T-helper 2 cell treated with Interferon-gamma antibody and Interleukin-4, amounts not matched to agents 5 μg/mL and 100 μg/mL, for 36 hours (primary cell): ENCODE data around the gene FHIT.

Source experiments
- DNase-seq: peaks from one replicate; pipeline ENCODE4 v3.0.0; 2021; ENCODE audit warnings: low spot score
- H3K27ac Mint-ChIP-seq: one replicate; pipeline ENCODE4 v1.8.0; 2021; ENCODE audit warnings: mild to moderate bottlenecking, mixed read lengths
- H3K27me3 Mint-ChIP-seq: one replicate; pipeline ENCODE4 v1.8.0; 2021; ENCODE audit warnings: low read depth, mixed read lengths
- H3K36me3 Mint-ChIP-seq: one replicate; pipeline ENCODE4 v1.8.0; 2021; ENCODE audit warnings: low read depth, mixed read lengths
- H3K4me1 Mint-ChIP-seq: one replicate; pipeline ENCODE4 v1.8.0; 2021; ENCODE audit warnings: low read depth, mixed read lengths
- H3K4me3 Mint-ChIP-seq: one replicate; pipeline ENCODE4 v1.8.0; 2022; ENCODE audit warnings: mild to moderate bottlenecking, moderate library complexity, mixed read lengths
- H3K9me3 Mint-ChIP-seq: one replicate; pipeline ENCODE4 v1.8.0; 2021; ENCODE audit warnings: mixed read lengths

Gene FHIT

GRCh38 chr3:61251174-61251972 is at the start of gene FHIT:
Gene FHIT (minus strand): TSS chr3:61251452.
- no peaks in the 10 kb centered on the region for H3K9me3 Mint-ChIP-seq
- H3K36me3 Mint-ChIP-seq, result peaks cover 1% of the 10 kb centered on the region
- H3K4me3 Mint-ChIP-seq, result peak within 1 kb of the TSS; percentile 94
- peaks cover 6% of the 10 kb centered on the region for H3K27me3 Mint-ChIP-seq
- H3K27ac Mint-ChIP-seq, result peak within 1 kb of the TSS; percentile 90
- peaks cover 15% of the 10 kb centered on the region for H3K4me1 Mint-ChIP-seq
- DNase-seq, result peak; percentile 93

- Mint-ChIP-seq H3K4me3 (no peak overlapping the region), H3K9me3 (no peaks in the 10 kb centered on the region), H3K27me3 (peaks cover 2% of the 10 kb centered on the region), H3K4me1 (no peaks in the 10 kb centered on the region), H3K27ac (no peak overlapping the region), H3K36me3 (no peaks in the 10 kb centered on the region)
- DNase-seq, result no peak
Measured at GRCh38 chr3:61300786-61301185, 49.5 kb upstream of the FHIT start.

- H3K27me3 Mint-ChIP-seq, result peaks cover 2% of the 10 kb centered on the region
- no peaks in the 10 kb centered on the region for H3K36me3 Mint-ChIP-seq
- DNase-seq, result no peak
- no peak overlapping the region for H3K27ac Mint-ChIP-seq
- H3K4me1 Mint-ChIP-seq, result no peaks in the 10 kb centered on the region
- H3K4me3 Mint-ChIP-seq, result no peak overlapping the region
- H3K9me3 Mint-ChIP-seq, result no peaks in the 10 kb centered on the region
Measured at GRCh38 chr3:61300006-61300380, 48.7 kb upstream of the FHIT start.

GRCh38 chr3:61299343-61300005 is 48.2 kb upstream of the FHIT start:
- Mint-ChIP-seq H3K27ac (no peak overlapping the region), H3K4me1 (no peaks in the 10 kb centered on the region), H3K36me3 (no peaks in the 10 kb centered on the region), H3K27me3 (peaks cover 2% of the 10 kb centered on the region), H3K4me3 (no peak overlapping the region), H3K9me3 (no peaks in the 10 kb centered on the region)
- DNase-seq, result no peak

- Mint-ChIP-seq H3K27ac (no peak overlapping the region), H3K27me3 (peaks cover 2% of the 10 kb centered on the region), H3K4me1 (no peaks in the 10 kb centered on the region), H3K4me3 (no peak overlapping the region), H3K9me3 (no peaks in the 10 kb centered on the region), H3K36me3 (no peaks in the 10 kb centered on the region)
- no peak for DNase-seq
Measured at GRCh38 chr3:61297821-61298220, 46.6 kb upstream of the FHIT start.

GRCh38 chr3:61288446-61288845 is 37.2 kb upstream of the FHIT start:
- no peaks in the 10 kb centered on the region for H3K9me3 Mint-ChIP-seq
- H3K36me3 Mint-ChIP-seq, result no peaks in the 10 kb centered on the region
- H3K4me3 Mint-ChIP-seq, result no peak overlapping the region
- no peaks in the 10 kb centered on the region for H3K4me1 Mint-ChIP-seq
- H3K27me3 Mint-ChIP-seq, result peaks cover 16% of the 10 kb centered on the region
- DNase-seq, result no peak
- no peak overlapping the region for H3K27ac Mint-ChIP-seq

GRCh38 chr3:61283876-61284275 is 32.6 kb upstream of the FHIT start:
- no peak for DNase-seq
- Mint-ChIP-seq H3K36me3 (no peaks in the 10 kb centered on the region), H3K9me3 (no peaks in the 10 kb centered on the region), H3K4me3 (no peak overlapping the region), H3K27ac (no peak overlapping the region), H3K4me1 (no peaks in the 10 kb centered on the region), H3K27me3 (peaks cover 6% of the 10 kb centered on the region)

- no peak for DNase-seq
- Mint-ChIP-seq H3K9me3 (no peaks in the 10 kb centered on the region), H3K4me3 (no peak overlapping the region), H3K4me1 (no peaks in the 10 kb centered on the region), H3K36me3 (no peaks in the 10 kb centered on the region), H3K27me3 (peaks cover 5% of the 10 kb centered on the region), H3K27ac (no peak overlapping the region)
Measured at GRCh38 chr3:61278713-61279112, 27.5 kb upstream of the FHIT start.

GRCh38 chr3:61277411-61277810 is 26.2 kb upstream of the FHIT start:
- no peaks in the 10 kb centered on the region for H3K9me3 Mint-ChIP-seq
- no peak overlapping the region for H3K27ac Mint-ChIP-seq
- peaks cover 10% of the 10 kb centered on the region for H3K27me3 Mint-ChIP-seq
- H3K4me1 Mint-ChIP-seq, result no peaks in the 10 kb centered on the region
- H3K4me3 Mint-ChIP-seq, result no peak overlapping the region
- no peak for DNase-seq
- H3K36me3 Mint-ChIP-seq, result no peaks in the 10 kb centered on the region

GRCh38 chr3:61269435-61269834 is 18.2 kb upstream of the FHIT start:
- H3K9me3 Mint-ChIP-seq, result no peaks in the 10 kb centered on the region
- peaks cover 10% of the 10 kb centered on the region for H3K27me3 Mint-ChIP-seq
- H3K36me3 Mint-ChIP-seq, result no peaks in the 10 kb centered on the region
- no peak overlapping the region for H3K27ac Mint-ChIP-seq
- no peak overlapping the region for H3K4me3 Mint-ChIP-seq
- no peaks in the 10 kb centered on the region for H3K4me1 Mint-ChIP-seq
- no peak for DNase-seq

GRCh38 chr3:61268644-61269043 is 17.4 kb upstream of the FHIT start:
- no peaks in the 10 kb centered on the region for H3K9me3 Mint-ChIP-seq
- H3K27ac Mint-ChIP-seq, result no peak overlapping the region
- H3K36me3 Mint-ChIP-seq, result no peaks in the 10 kb centered on the region
- H3K4me3 Mint-ChIP-seq, result no peak overlapping the region
- DNase-seq, result no peak
- peaks cover 5% of the 10 kb centered on the region for H3K27me3 Mint-ChIP-seq
- no peaks in the 10 kb centered on the region for H3K4me1 Mint-ChIP-seq

GRCh38 chr3:61264281-61264680 is 13.0 kb upstream of the FHIT start:
- peaks cover 7% of the 10 kb centered on the region for H3K9me3 Mint-ChIP-seq
- no peak overlapping the region for H3K4me3 Mint-ChIP-seq
- H3K27ac Mint-ChIP-seq, result no peak overlapping the region
- no peaks in the 10 kb centered on the region for H3K36me3 Mint-ChIP-seq
- H3K27me3 Mint-ChIP-seq, result peaks cover 8% of the 10 kb centered on the region
- no peak for DNase-seq
- H3K4me1 Mint-ChIP-seq, result no peaks in the 10 kb centered on the region

- Mint-ChIP-seq H3K27ac (no peak overlapping the region), H3K4me1 (peaks cover under 1% of the 10 kb centered on the region), H3K4me3 (no peak overlapping the region), H3K9me3 (peaks cover 7% of the 10 kb centered on the region), H3K36me3 (no peaks in the 10 kb centered on the region), H3K27me3 (peaks cover 26% of the 10 kb centered on the region)
- no peak for DNase-seq
Measured at GRCh38 chr3:61257148-61257547, 5.9 kb upstream of the FHIT start.

GRCh38 chr3:61253756-61254155 is 2.5 kb upstream of the FHIT start:
- H3K4me1 Mint-ChIP-seq, result peaks cover 15% of the 10 kb centered on the region
- no peak for DNase-seq
- peaks cover 1% of the 10 kb centered on the region for H3K36me3 Mint-ChIP-seq
- H3K9me3 Mint-ChIP-seq, result no peaks in the 10 kb centered on the region
- no peak overlapping the region for H3K4me3 Mint-ChIP-seq
- no peak overlapping the region for H3K27ac Mint-ChIP-seq
- H3K27me3 Mint-ChIP-seq, result peaks cover 15% of the 10 kb centered on the region
